ENCODE measurements around the gene ENG.
A peak's percentile ranks its signal among the peaks of the same experiment; 100 is the strongest.

ENG gene

GRCh38 chr9:127776195-127776923 lies 78.1 kb downstream of the ENG start:
- no peaks in the 10 kb centered on the region for H3K9me3 ChIP-seq (ENCODE audit: severe bottlenecking)
- no peaks in the 10 kb centered on the region for H3K36me3 ChIP-seq
- TF ChIP-seq, protein P1, sequence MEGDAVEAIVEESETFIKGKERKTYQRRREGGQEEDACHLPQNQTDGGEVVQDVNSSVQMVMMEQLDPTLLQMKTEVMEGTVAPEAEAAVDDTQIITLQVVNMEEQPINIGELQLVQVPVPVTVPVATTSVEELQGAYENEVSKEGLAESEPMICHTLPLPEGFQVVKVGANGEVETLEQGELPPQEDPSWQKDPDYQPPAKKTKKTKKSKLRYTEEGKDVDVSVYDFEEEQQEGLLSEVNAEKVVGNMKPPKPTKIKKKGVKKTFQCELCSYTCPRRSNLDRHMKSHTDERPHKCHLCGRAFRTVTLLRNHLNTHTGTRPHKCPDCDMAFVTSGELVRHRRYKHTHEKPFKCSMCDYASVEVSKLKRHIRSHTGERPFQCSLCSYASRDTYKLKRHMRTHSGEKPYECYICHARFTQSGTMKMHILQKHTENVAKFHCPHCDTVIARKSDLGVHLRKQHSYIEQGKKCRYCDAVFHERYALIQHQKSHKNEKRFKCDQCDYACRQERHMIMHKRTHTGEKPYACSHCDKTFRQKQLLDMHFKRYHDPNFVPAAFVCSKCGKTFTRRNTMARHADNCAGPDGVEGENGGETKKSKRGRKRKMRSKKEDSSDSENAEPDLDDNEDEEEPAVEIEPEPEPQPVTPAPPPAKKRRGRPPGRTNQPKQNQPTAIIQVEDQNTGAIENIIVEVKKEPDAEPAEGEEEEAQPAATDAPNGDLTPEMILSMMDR (IDR thresholded peaks at IDR 0.05; ENCODE audit: low read depth, low read length): no peak
- H3K27ac ChIP-seq: no peak overlapping the region
- no peak overlapping the region for H3K4me3 ChIP-seq (ENCODE audit: low read depth, low read length)
- H3K27me3 ChIP-seq (ENCODE audit: insufficient read depth, low read depth, severe bottlenecking): no peaks in the 10 kb centered on the region
- DNase-seq: peak; percentile 55

DNA sequence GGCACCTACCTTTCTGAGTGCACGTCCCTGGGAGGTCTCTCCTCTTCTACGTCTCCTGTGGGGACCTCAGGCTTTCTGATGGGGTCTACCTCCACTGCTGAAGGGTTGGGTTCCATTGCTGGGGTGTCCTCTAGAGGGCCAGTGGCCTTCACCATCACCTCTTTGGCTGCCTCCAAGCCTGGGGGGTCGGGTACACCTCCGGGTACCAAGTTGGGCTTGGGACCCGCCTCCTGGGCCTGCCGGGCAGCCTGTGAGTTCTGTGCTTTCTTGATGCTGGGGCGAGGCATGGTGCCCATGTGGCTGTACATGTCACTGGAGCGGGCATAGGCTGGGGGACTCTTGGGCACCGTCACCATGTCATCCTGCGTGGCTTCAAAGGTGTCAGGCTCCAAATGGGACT lies 80.5 kb downstream of the ENG start:
- DNase-seq: no peak
- TF ChIP-seq, protein P1 (IDR thresholded peaks at IDR 0.05; ENCODE audit: low read depth, low read length): 0 out of 2 replicates have a peak, but pooled peaks have one; percentile 14
- H3K36me3 ChIP-seq: no peaks in the 10 kb centered on the region
- H3K4me3 ChIP-seq (ENCODE audit: low read depth, low read length): no peak overlapping the region
- no peaks in the 10 kb centered on the region for H3K9me3 ChIP-seq (ENCODE audit: severe bottlenecking)
- H3K27me3 ChIP-seq (ENCODE audit: insufficient read depth, low read depth, severe bottlenecking): no peaks in the 10 kb centered on the region
- H3K27ac ChIP-seq: no peak overlapping the region

DNA sequence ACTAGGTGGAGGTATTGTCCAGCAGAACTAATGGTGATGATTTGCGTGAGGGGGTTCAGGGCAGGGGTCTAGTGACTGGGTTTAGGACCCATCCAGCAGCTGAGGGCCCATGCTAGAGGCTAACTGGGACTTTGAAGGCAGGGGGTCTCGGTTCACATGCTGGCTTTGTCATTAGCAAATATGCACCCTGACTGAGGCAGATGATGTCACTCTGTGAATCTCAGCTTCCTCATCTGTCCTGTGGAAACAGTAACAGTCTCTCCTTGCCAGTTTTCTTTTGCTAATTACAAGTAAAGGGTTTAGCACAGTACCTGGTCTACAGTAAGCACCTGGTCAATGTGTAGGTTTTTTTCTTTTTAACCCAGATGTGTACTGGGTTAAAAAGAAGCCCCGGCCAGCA lies 81.2 kb downstream of the ENG start:
- DNase-seq: no peak
- TF ChIP-seq, protein P1 (IDR thresholded peaks at IDR 0.05; ENCODE audit: low read depth, low read length): no peak
- Histone ChIP-seq H3K27me3 (ENCODE audit: insufficient read depth, low read depth, severe bottlenecking) (no peaks in the 10 kb centered on the region), H3K9me3 (ENCODE audit: severe bottlenecking) (no peaks in the 10 kb centered on the region), H3K27ac (no peak overlapping the region), H3K4me3 (ENCODE audit: low read depth, low read length) (no peak overlapping the region), H3K36me3 (no peaks in the 10 kb centered on the region)

DNA sequence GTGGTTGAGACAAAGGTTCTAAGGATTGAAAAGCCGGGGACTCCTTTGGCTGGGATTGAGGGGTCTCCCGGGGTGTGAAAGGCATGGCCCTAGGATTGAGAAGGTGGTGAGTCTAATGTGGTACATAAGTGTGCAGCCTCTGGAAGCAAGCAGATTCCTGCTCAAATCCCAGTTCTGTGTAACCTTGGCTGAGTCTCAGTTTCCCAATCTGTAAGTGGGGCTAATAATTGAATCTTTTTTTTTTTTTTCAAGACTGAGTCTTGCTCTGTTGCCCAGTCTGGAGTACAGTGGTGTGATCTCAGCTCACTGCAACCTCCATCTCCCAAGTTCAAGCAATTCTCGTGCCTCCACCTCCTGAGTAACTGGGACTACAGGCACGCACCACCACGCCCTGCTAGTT lies 81.9 kb downstream of the ENG start:
- Histone ChIP-seq H3K4me3 (ENCODE audit: low read depth, low read length) (no peak overlapping the region), H3K27me3 (ENCODE audit: insufficient read depth, low read depth, severe bottlenecking) (no peaks in the 10 kb centered on the region), H3K36me3 (no peaks in the 10 kb centered on the region), H3K27ac (no peak overlapping the region), H3K9me3 (ENCODE audit: severe bottlenecking) (no peaks in the 10 kb centered on the region)
- no peak for DNase-seq
- TF ChIP-seq, protein P1 (IDR thresholded peaks at IDR 0.05; ENCODE audit: low read depth, low read length): no peak

- H3K9me3 ChIP-seq (ENCODE audit: severe bottlenecking): no peaks in the 10 kb centered on the region
- H3K27ac ChIP-seq: no peak overlapping the region
- H3K27me3 ChIP-seq (ENCODE audit: insufficient read depth, low read depth, severe bottlenecking): no peaks in the 10 kb centered on the region
- TF ChIP-seq, protein P1 (IDR thresholded peaks at IDR 0.05; ENCODE audit: low read depth, low read length): no peak
- H3K4me3 ChIP-seq (ENCODE audit: low read depth, low read length): peak overlapping the region; percentile 33
- DNase-seq: no peak
- no peaks in the 10 kb centered on the region for H3K36me3 ChIP-seq
These were observed 82.8 kb downstream of the ENG start for GRCh38 chr9:127771570-127772189.

Data from WERI-Rb-1 (cell line).